PC-3 (cell line): ENCODE results near the gene ERVMER34-1. TPM values are rescaled to one million over a fixed set of nuclear protein-coding genes. Genes with fewer than 3 reads are reported as not detected.
A peak's percentile ranks its signal among the peaks of the same experiment; 100 is the strongest.

Source experiments
- ATAC-seq: fragments of 200-7000 bp; cut with Tn5 transposase; 2 replicates; pipeline ENCODE4 v1.9.1; 2020; ENCODE audit warnings: mild to moderate bottlenecking, moderate library complexity
- BruUV-seq: library from RNA; stranded (reverse); fragments of 400-500 nt; replicated peaks from 2 replicates; lab custom pipeline; 2021; lab: Mats Ljungman, UMichigan
- CTCF ChIA-PET: fragments of 300-600 bp; sonication (Branson Sonifier 250); formaldehyde crosslinking; loops from one replicate; lab custom pipeline; 2022; ENCODE audit warnings: antibody characterized with exemption; lab: Charles Lee
- POLR2A ChIA-PET: fragments of 300-600 bp; sonication (Branson Sonifier 250); formaldehyde crosslinking; loops from one replicate; lab custom pipeline; 2022; ENCODE audit warnings: antibody characterized with exemption; ENCODE audit not compliant: unreplicated experiment; lab: Charles Lee
- DNase-seq: peaks from one replicate; pipeline ENCODE4 v3.0.0-alpha.2; 2015
- H2AFZ ChIP-seq: fragments of 300-600 bp; sonication (generic); 2 replicates; pipeline ENCODE4 v1.6.0; 2016; ENCODE audit warnings: antibody characterized with exemption, low read length
- H3F3A ChIP-seq: fragments of 300-600 bp; sonication (generic); one replicate; pipeline ENCODE4 v1.6.0; 2017; ENCODE audit warnings: antibody characterized with exemption, low read length, control low read depth, mild to moderate bottlenecking; ENCODE audit not compliant: unreplicated experiment
- H3K27ac ChIP-seq: fragments of 300-600 bp; sonication (generic); 2 replicates; pipeline ENCODE4 v1.5.1; 2016; ENCODE audit warnings: mild to moderate bottlenecking, low read length
- H3K27me3 ChIP-seq: fragments of 300-600 bp; sonication (generic); 2 replicates; pipeline ENCODE4 v1.6.1; 2016; ENCODE audit warnings: low read length, mixed read lengths
- H3K36me3 ChIP-seq: fragments of 300-600 bp; sonication (generic); 2 replicates; pipeline ENCODE4 v1.6.1; 2016; ENCODE audit warnings: low read depth, mixed run types, low read length, mixed read lengths
- H3K4me1 ChIP-seq: fragments of 300-600 bp; sonication (generic); 2 replicates; pipeline ENCODE4 v1.5.1; 2016; ENCODE audit warnings: low read length; ENCODE audit not compliant: insufficient read depth
- H3K4me2 ChIP-seq: fragments of 300-600 bp; sonication (generic); 2 replicates; pipeline ENCODE4 v1.6.0; 2016; ENCODE audit warnings: low read length
- H3K4me3 ChIP-seq: fragments of 300-600 bp; sonication (generic); 2 replicates; pipeline ENCODE4 v1.5.1; 2016; ENCODE audit warnings: mild to moderate bottlenecking, low read length, mixed read lengths
- H3K79me2 ChIP-seq: fragments of 300-600 bp; sonication (generic); 2 replicates; pipeline ENCODE4 v1.6.1; 2017; ENCODE audit warnings: low read length, mixed read lengths
- H3K9ac ChIP-seq: fragments of 300-600 bp; sonication (generic); 2 replicates; pipeline ENCODE4 v1.6.0; 2016; ENCODE audit warnings: mild to moderate bottlenecking, low read length
- H3K9me2 ChIP-seq: fragments of 300-600 bp; sonication (generic); replicated peaks from 2 replicates; pipeline ENCODE4 v1.6.1; 2016; ENCODE audit warnings: mixed run types, low read length, mixed read lengths
- H3K9me3 ChIP-seq: fragments of 300-600 bp; sonication (generic); 2 replicates; pipeline ENCODE4 v1.6.1; 2016; ENCODE audit warnings: low read length, mixed read lengths
- H4K20me1 ChIP-seq: fragments of 300-600 bp; sonication (generic); 2 replicates; pipeline ENCODE4 v1.6.1; 2016; ENCODE audit warnings: low read length, mixed read lengths
- EZH2 ChIP-seq: fragments of 300-600 bp; sonication (generic); IDR thresholded peaks from one replicate; pipeline ENCODE4 v1.6.1; 2017; ENCODE audit warnings: antibody characterized with exemption, mild to moderate bottlenecking, low read length; ENCODE audit not compliant: unreplicated experiment
- EZH2phosphoT487 ChIP-seq: fragments of 300-600 bp; sonication (generic); IDR thresholded peaks from 2 replicates; pipeline ENCODE4 v1.6.1; 2018; ENCODE audit warnings: mild to moderate bottlenecking, antibody characterized with exemption, low read length, borderline replicate concordance
- intact Hi-C: fragments of 100-400 bp; cut with micrococcal nuclease; formaldehyde crosslinking; loops from 2 replicates; pipeline ENCODE4 v1.9.0; 2023
- total RNA-seq: library from RNA; depleted of rRNA; stranded (reverse); fragments of >200 nt; gene quantifications from 2 replicates; pipeline ENCODE4 v1.2.3, GENCODE V29; 2014
- TF ChIP-seq, protein P1 (sequence below): fragments of 300-600 bp; sonication (generic); conservative IDR thresholded peaks from 2 replicates; pipeline ENCODE4 v1.5.1; 2017; ENCODE audit warnings: antibody characterized with exemption, low read depth, mild to moderate bottlenecking, low read length

The ERVMER34-1 gene
- total RNA-seq, 1 experiment from 2014 or later = 1.7 TPM

DNA sequence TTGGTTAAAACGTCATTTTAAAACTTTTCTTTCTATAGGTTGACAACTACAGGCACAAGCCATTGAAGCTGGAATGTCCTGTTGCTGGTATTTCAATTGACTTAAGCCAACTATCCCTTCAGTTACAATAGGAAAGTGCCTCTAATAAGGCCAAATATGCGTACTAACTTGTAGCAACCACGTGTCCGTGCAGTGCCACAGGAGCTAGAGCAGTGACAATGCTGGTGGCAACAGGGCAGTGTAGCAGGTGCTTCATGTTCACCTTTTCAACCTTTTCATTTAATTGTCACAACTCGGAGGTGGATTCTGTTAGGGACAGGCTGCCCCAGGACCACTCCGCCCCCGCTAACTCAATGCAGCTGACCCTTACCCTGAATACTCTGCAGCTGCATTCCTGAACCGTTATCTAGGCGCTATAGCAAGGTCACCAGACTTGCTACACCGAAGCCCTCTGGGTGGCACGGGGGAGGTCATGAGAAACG, 37.7 kb downstream of the ERVMER34-1 start:
- H3K4me2 ChIP-seq = peak overlapping the region; percentile 94
- no peak for TF ChIP-seq EZH2
- TF ChIP-seq, protein P1, sequence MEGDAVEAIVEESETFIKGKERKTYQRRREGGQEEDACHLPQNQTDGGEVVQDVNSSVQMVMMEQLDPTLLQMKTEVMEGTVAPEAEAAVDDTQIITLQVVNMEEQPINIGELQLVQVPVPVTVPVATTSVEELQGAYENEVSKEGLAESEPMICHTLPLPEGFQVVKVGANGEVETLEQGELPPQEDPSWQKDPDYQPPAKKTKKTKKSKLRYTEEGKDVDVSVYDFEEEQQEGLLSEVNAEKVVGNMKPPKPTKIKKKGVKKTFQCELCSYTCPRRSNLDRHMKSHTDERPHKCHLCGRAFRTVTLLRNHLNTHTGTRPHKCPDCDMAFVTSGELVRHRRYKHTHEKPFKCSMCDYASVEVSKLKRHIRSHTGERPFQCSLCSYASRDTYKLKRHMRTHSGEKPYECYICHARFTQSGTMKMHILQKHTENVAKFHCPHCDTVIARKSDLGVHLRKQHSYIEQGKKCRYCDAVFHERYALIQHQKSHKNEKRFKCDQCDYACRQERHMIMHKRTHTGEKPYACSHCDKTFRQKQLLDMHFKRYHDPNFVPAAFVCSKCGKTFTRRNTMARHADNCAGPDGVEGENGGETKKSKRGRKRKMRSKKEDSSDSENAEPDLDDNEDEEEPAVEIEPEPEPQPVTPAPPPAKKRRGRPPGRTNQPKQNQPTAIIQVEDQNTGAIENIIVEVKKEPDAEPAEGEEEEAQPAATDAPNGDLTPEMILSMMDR = no peak
- TF ChIP-seq EZH2phosphoT487 = no peak
- intact Hi-C loops = loop anchor here (2.0 kb wide), 2 partner anchors 269 to 611 kb away; no protein-coding TSS in a partner anchor
- H3K4me1 ChIP-seq = peaks cover 29% of the 10 kb centered on the region
- H3K79me2 ChIP-seq = peaks cover 25% of the 10 kb centered on the region
- ATAC-seq (no peak), DNase-seq (peak; percentile 19)
- no peaks in the 10 kb centered on the region for H3K9me3 ChIP-seq
- ChIA-PET POLR2A (interaction anchor here (0.7 kb wide), 1 partner anchor 1325 kb away, joined by 4 read pairs; no protein-coding TSS in a partner anchor), CTCF (no interaction called here)
- H3F3A ChIP-seq = peaks cover 5% of the 10 kb centered on the region
- BruUV-seq = no TSS peak
- peak overlapping the region; percentile 48; the same call in 1 of the 2 replicates for H3K27ac ChIP-seq
- H3K4me3 ChIP-seq = peak overlapping the region; percentile 82
- H3K9me2 ChIP-seq = no peaks in the 10 kb centered on the region
- H3K9ac ChIP-seq = peak overlapping the region; percentile 93
- H3K36me3 ChIP-seq = peaks cover 30% of the 10 kb centered on the region
- H4K20me1 ChIP-seq = no peaks in the 10 kb centered on the region
- H3K27me3 ChIP-seq = no peaks in the 10 kb centered on the region
- H2AFZ ChIP-seq = peak overlapping the region; percentile 77; the same call in 1 of the 2 replicates

- Histone ChIP-seq H4K20me1 (no peaks in the 10 kb centered on the region), H3K27me3 (no peaks in the 10 kb centered on the region), H2AFZ (peak overlapping the region; percentile 91), H3K79me2 (peaks cover 25% of the 10 kb centered on the region), H3K4me3 (peak overlapping the region; percentile 82), H3K4me1 (peaks cover 29% of the 10 kb centered on the region), H3K36me3 (peaks cover 30% of the 10 kb centered on the region), H3K4me2 (peak overlapping the region; percentile 94), H3F3A (no peaks in the 10 kb centered on the region), H3K9ac (peak overlapping the region; percentile 93), H3K9me3 (no peaks in the 10 kb centered on the region), H3K27ac (peak overlapping the region; percentile 48), H3K9me2 (no peaks in the 10 kb centered on the region)
- ATAC-seq (peak; percentile 98), DNase-seq (peak; percentile 98)
- CTCF ChIA-PET = interaction anchor here (0.6 to 0.8 kb wide), 2 partner anchors 9 to 96 kb away, joined by 3 read pairs; no protein-coding TSS in a partner anchor
- POLR2A ChIA-PET = interaction anchor here (0.5 to 1.5 kb wide), 9 partner anchors 10 to 1326 kb away, joined by 3 to 15 read pairs (median 4); no protein-coding TSS in a partner anchor
- intact Hi-C loops = loop anchor here (1.0 to 2.0 kb wide), 3 partner anchors 53 to 610 kb away; partner anchors contain the start of gene USP46
- no peak for TF ChIP-seq EZH2
- TF ChIP-seq, protein P1 = no peak
- no peak for TF ChIP-seq EZH2phosphoT487
- no TSS peak for BruUV-seq
These were observed 38.7 kb downstream of the ERVMER34-1 start for GRCh38 chr4:52712251-52713130.
